Prostate gland (tissue), 2 donors: ENCODE data around the gene CRTAC1. TPM values are rescaled to one million over a fixed set of nuclear protein-coding genes. Genes with fewer than 3 reads are reported as not detected.

Source experiments
- DNase-seq: peaks from one replicate; pipeline ENCODE4 v3.0.0-alpha.2; 2019; ENCODE audit warnings: low spot score
- H3K27ac ChIP-seq, 2 donors: fragments of 200-600 bp; sonication (generic); 2 replicates each; pipeline ENCODE4 v1.5.1; 2017 to 2019
- H3K27me3 ChIP-seq: fragments of 200-600 bp; sonication (generic); replicated peaks from 2 replicates; pipeline ENCODE4 v1.5.1; 2019; ENCODE audit not compliant: insufficient read depth
- H3K36me3 ChIP-seq, 2 donors: fragments of 200-600 bp; sonication (generic); 1 replicate in 1 of 2; 2 replicates in 1 of 2; pipeline versions ENCODE4 v1.5.1 to v1.8.1; 2017 to 2019
- H3K4me1 ChIP-seq: fragments of 200-600 bp; sonication (generic); replicated peaks from 2 replicates; pipeline ENCODE4 v1.5.1; 2019
- H3K4me3 ChIP-seq, 2 donors: fragments of 200-600 bp; sonication (generic); 2 replicates each; pipeline ENCODE4 v1.5.1; 2017 to 2019
- H3K9me3 ChIP-seq: fragments of 200-600 bp; sonication (generic); 2 replicates; pipeline ENCODE4 v1.5.1; 2017
- POLR2A ChIP-seq: fragments of 450-650 bp; IDR thresholded peaks from one replicate; pipeline ENCODE4 v1.6.1; 2016; ENCODE audit warnings: antibody characterized with exemption, mild to moderate bottlenecking
- POLR2AphosphoS5 ChIP-seq: sonication (generic); formaldehyde crosslinking; IDR thresholded peaks from one replicate; pipeline ENCODE4 v1.6.1; 2017; ENCODE audit warnings: antibody characterized with exemption
- WGBS: methylation state at CpG from one replicate; pipeline ENCODE4 v1.1.5; 2018; 5-methylcytosine and 5-hydroxymethylcytosine counted together
- intact Hi-C: fragments of 100-400 bp; cut with DNase I; formaldehyde crosslinking; loops from one replicate; pipeline ENCODE4 v1.14.2; 2022
- total RNA-seq, 2 donors: library from RNA; depleted of rRNA; stranded (reverse); fragments of >200 nt; gene quantifications; one replicate each; pipeline ENCODE4 v1.1.0, GENCODE V29; 2016
- TF ChIP-seq, protein P1 (sequence below), 4 experiments: fragments of 200-600 bp in 2 of 4; fragments of 450-650 bp in 2 of 4; sonication (generic) in 2 of 4; IDR thresholded peaks; 1 replicate in 3 of 4; 2 replicates in 1 of 4; pipeline ENCODE4 v1.5.1; 2016 to 2019; ENCODE audit warnings: antibody characterized with exemption in 4 of 4, mild to moderate bottlenecking in 2 of 4, moderate library complexity in 2 of 4

Gene CRTAC1
- total RNA-seq, 2 donors from 2014 or later: 3.8 to 8.9 TPM

GRCh38 chr10:98016772-98017475, 13.5 kb downstream of the CRTAC1 start:
- 81% methylated on average over 10 of the region's 10 CpGs for whole genome bisulfite sequencing

GRCh38 chr10:98013776-98014175, 16.6 kb downstream of the CRTAC1 start:
- Histone ChIP-seq H3K27me3 (peaks cover 2% of the 10 kb centered on the region), H3K4me3 (no peak overlapping the region), H3K9me3 (no peaks in the 10 kb centered on the region), H3K27ac (no peak overlapping the region), H3K4me1 (no peaks in the 10 kb centered on the region), H3K36me3 (no peaks in the 10 kb centered on the region)
- WGBS: 88% methylated on average over 3 of the region's 3 CpGs
- intact Hi-C loops: no loop called here
- TF ChIP-seq, protein P1, sequence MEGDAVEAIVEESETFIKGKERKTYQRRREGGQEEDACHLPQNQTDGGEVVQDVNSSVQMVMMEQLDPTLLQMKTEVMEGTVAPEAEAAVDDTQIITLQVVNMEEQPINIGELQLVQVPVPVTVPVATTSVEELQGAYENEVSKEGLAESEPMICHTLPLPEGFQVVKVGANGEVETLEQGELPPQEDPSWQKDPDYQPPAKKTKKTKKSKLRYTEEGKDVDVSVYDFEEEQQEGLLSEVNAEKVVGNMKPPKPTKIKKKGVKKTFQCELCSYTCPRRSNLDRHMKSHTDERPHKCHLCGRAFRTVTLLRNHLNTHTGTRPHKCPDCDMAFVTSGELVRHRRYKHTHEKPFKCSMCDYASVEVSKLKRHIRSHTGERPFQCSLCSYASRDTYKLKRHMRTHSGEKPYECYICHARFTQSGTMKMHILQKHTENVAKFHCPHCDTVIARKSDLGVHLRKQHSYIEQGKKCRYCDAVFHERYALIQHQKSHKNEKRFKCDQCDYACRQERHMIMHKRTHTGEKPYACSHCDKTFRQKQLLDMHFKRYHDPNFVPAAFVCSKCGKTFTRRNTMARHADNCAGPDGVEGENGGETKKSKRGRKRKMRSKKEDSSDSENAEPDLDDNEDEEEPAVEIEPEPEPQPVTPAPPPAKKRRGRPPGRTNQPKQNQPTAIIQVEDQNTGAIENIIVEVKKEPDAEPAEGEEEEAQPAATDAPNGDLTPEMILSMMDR (IDR thresholded peaks at IDR 0.05): no peak
- TF ChIP-seq POLR2A: no peak
- TF ChIP-seq POLR2AphosphoS5: no peak
- no peak for DNase-seq

More at GRCh38 chr10:98016772-98017475, 13.5 kb downstream of the CRTAC1 start:
- no peaks in the 10 kb centered on the region for H3K9me3 ChIP-seq
- H3K27me3 ChIP-seq: no peaks in the 10 kb centered on the region
- TF ChIP-seq POLR2AphosphoS5 (no peak), POLR2A (no peak)
- TF ChIP-seq, protein P1 (IDR thresholded peaks at IDR 0.05): no peak
- H3K4me1 ChIP-seq: no peaks in the 10 kb centered on the region
- no peaks in the 10 kb centered on the region for H3K36me3 ChIP-seq
- H3K27ac ChIP-seq: no peak overlapping the region
- no peak overlapping the region for H3K4me3 ChIP-seq
- intact Hi-C loops: no loop called here
- DNase-seq: no peak

DNA sequence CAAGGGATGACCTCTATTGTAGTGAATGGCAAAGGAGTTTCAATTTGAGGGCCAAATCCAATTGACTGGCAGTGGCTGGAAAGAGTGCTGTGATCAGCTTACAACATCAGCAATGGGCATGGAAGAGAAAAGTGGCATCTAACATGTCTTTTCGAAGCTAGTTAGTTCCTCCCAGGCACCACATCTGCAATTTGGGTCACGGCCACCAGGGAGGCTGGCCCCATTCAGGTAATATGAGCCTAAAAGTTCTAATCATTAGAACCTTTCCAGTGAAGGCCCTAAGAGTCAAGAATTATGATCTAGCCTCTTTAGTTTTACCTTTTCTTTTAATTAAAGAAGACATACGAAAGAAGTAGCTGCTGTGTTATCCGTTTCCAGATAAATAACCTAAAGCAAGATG, 17.3 kb downstream of the CRTAC1 start:
- intact Hi-C loops: no loop called here
- Histone ChIP-seq H3K4me3 (no peak overlapping the region), H3K27me3 (peaks cover 2% of the 10 kb centered on the region), H3K27ac (no peak overlapping the region), H3K9me3 (no peaks in the 10 kb centered on the region), H3K4me1 (no peaks in the 10 kb centered on the region), H3K36me3 (no peaks in the 10 kb centered on the region)
- no peak for DNase-seq
- TF ChIP-seq, protein P1 (IDR thresholded peaks at IDR 0.05): no peak
- TF ChIP-seq POLR2AphosphoS5 (no peak), POLR2A (no peak)
- 67% methylated on average over 4 of the region's 4 CpGs for WGBS

DNA sequence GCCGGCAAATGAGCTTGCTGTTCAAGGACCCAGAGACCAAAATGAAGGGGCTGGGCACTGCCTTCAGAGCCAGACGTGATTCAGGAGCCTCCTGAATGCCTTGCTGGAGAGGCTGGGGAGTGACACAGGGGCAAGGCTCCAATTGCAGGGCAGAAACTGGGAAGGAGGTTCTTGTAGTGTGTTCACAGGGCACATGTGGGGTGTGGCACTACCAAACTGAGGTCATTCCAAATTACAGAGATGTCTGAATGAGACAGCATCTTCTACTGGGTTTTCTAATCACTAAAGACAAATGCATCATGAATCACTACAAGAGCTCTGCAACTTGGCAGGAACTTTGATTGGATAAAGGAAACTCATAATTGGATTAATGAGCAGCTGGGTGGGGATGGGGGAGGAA, 17.8 kb downstream of the CRTAC1 start:
- H3K4me1 ChIP-seq: no peaks in the 10 kb centered on the region
- TF ChIP-seq, protein P1 (IDR thresholded peaks at IDR 0.05): no peak
- TF ChIP-seq POLR2A: no peak
- TF ChIP-seq POLR2AphosphoS5: no peak
- H3K27ac ChIP-seq: no peak overlapping the region
- intact Hi-C loops: no loop called here
- DNase-seq: no peak
- H3K4me3 ChIP-seq: no peak overlapping the region
- WGBS: 29% methylated on average over 2 of the region's 2 CpGs
- no peaks in the 10 kb centered on the region for H3K36me3 ChIP-seq
- H3K9me3 ChIP-seq: no peaks in the 10 kb centered on the region
- H3K27me3 ChIP-seq: peaks cover 2% of the 10 kb centered on the region
